C4-2B (cell line): ENCODE data around the gene RASAL2.

Experiments
- ZFX ChIP-seq: fragments of 450-650 bp; IDR thresholded peaks from 2 replicates; pipeline ENCODE4 v1.6.1; 2017
- TF ChIP-seq, protein P1 (sequence below): fragments of 450-650 bp; conservative IDR thresholded peaks from 2 replicates; pipeline ENCODE4 v1.5.1; 2017; ENCODE audit warnings: mild to moderate bottlenecking

- TF ChIP-seq, protein P1, sequence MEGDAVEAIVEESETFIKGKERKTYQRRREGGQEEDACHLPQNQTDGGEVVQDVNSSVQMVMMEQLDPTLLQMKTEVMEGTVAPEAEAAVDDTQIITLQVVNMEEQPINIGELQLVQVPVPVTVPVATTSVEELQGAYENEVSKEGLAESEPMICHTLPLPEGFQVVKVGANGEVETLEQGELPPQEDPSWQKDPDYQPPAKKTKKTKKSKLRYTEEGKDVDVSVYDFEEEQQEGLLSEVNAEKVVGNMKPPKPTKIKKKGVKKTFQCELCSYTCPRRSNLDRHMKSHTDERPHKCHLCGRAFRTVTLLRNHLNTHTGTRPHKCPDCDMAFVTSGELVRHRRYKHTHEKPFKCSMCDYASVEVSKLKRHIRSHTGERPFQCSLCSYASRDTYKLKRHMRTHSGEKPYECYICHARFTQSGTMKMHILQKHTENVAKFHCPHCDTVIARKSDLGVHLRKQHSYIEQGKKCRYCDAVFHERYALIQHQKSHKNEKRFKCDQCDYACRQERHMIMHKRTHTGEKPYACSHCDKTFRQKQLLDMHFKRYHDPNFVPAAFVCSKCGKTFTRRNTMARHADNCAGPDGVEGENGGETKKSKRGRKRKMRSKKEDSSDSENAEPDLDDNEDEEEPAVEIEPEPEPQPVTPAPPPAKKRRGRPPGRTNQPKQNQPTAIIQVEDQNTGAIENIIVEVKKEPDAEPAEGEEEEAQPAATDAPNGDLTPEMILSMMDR: no peak
- no peak for TF ChIP-seq ZFX
These were observed 43.8 kb upstream of the RASAL2 start for GRCh38 chr1:178050084-178050483.
